Subcutaneous adipose tissue (tissue), 4 donors: ENCODE measurements around the gene DIPK1B. TPM values are rescaled to one million over a fixed set of nuclear protein-coding genes. Genes with fewer than 3 reads are reported as not detected.

Experiments
- CTCF ChIP-seq: fragments of 450-650 bp; IDR thresholded peaks from one replicate; pipeline ENCODE4 v1.5.1; 2016; ENCODE audit warnings: low read depth, mild to moderate bottlenecking, control low read depth, antibody characterized with exemption, moderate library complexity
- small RNA-seq: library from RNA; depleted of rRNA; stranded (forward); fragments of <200 nt; gene quantifications from one replicate; pipeline ENCODE3, GENCODE V24; 2016
- total RNA-seq, 4 donors: library from RNA; depleted of rRNA; stranded (reverse); fragments of >200 nt; gene quantifications; one replicate each; pipeline ENCODE4 v1.1.0, GENCODE V29; 2016

The DIPK1B gene
- total RNA-seq, 4 donors from 2014 or later: 1.9 to 7.9 (median 5.6) TPM

- TF ChIP-seq CTCF: no peak
Measured at GRCh38 chr9:136764301-136764891, 52.0 kb downstream of the DIPK1B start, which contains the start of gene LCN15. Gene LCN15, minus strand, starts transcription at chr9:136764518. Its CDS starts 30 bp downstream, at chr9:136764488.

- no peak for TF ChIP-seq CTCF
Measured at GRCh38 chr9:136765041-136765440, 52.7 kb downstream of the DIPK1B start.

DNA sequence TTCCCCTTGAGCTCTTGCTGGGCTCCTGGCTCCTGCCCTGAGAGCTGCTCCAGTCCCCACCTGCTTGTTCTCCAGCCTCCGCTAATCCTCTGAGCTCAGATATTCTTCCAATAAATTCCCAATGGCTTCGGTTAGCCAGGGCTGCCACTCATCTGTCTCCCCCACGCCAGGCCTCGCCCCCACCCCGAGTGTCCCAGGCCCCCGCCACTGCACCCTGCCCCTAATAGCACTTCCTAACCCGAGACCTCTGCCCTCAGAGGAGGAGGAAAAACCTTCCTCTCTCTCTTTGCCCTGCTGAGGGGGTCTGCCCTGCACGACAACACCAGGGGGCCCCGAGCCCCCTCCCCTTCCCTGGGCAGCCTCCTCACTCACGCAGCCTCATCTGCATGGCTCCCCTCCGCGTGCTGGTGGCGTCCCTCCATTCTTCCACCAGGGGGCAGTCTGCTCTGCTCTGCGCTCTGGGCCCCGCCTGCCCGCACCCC is 57.4 kb downstream of the DIPK1B start:
- TF ChIP-seq CTCF: no peak

DNA sequence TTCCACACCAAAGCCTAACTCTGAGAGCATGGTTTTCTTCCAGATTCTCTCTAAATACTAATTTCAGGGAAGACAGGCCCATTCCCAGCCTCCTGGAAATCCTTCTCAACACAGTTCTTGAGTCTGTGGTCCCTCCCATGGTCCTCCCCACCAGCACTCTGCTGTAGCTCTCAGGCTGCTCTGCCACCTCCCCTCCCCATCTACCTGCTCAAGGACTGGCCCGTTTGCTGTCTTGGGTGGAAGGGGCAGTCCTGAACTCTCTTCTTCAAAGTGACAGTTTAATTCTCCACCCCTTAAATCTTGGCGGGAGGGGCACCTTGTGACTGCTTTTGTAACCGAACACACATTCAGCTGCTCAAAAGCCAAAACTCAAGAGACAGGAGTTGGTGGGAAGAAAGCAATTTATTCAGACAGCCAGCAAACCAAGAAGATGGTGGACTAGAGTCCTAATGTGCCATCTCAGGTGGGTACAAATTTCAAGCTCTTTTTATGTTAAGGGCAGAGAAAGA is 59.6 kb downstream of the DIPK1B start:
- TF ChIP-seq CTCF: no peak

DNA sequence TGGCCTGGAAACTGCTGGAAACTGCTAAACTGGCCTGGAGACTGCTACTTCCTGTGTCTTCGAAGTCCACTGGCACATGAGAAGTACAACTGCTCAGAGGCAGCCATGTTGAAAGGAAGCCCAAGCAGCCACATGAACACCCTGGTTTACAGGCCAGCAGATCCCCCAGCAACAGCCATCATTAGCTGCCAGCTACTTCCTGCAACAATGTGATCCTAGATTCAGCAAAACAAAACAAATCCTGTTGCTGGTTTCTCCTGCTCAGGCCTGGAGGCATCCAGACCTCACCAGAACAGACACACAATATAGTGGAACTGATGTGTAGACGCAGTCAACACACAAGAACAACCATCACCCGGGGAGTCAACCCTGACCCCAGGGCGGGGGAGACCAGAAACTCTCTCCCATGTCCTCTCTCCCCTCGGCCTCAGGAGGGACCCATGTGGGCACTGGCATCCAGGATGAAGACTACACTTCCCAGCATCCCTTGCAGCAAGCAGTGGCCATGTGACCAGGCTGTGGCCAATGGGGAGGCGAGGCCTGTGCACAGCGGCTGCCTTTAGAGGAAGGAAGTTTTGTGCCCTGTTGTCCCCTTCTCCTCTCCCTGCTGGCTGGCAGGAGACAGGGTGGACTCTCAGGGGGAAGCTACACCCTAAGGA is 61.1 kb downstream of the DIPK1B start:
- no peak for TF ChIP-seq CTCF

Small RNA genes within 50 kb of the gene (small RNA-seq; reads per million reads assigned to genes)
- gene MIR126 (1,259 reads per million, percentile 99 among the genes with 10 or more reads in this experiment), gene MIR6722 (not detected)

Other genes with a start within 250 kb of the DIPK1B start
- 10 to 100 TPM; 39.0 to 65.4 (median 52.9) TPM for gene SEC16A, start 229.5 kb upstream of the DIPK1B start, total RNA-seq
- gene NOTCH1, start 166.5 kb upstream of the DIPK1B start, total RNA-seq: 10 to 100 TPM; 18.0 to 94.4 (median 21.3) TPM
- gene EGFL7, start 49.7 kb upstream of the DIPK1B start, total RNA-seq: 100 to 1,000 TPM in 2 of 4 donors, 10 to 100 TPM in 2; 47.6 to 161 (median 102) TPM
- gene AGPAT2, start 25.1 kb upstream of the DIPK1B start, total RNA-seq: 1,000 to 10,000 TPM in 1 of 4 donors, 100 to 1,000 TPM in 3; 300 to 1,989 (median 392) TPM
- gene LCN10, start 30.4 kb downstream of the DIPK1B start, total RNA-seq: 1 to 10 TPM in 3 of 4 donors, under 1 TPM in 1; 0.68 to 8.6 (median 3.8) TPM
- gene LCN6, start 36.0 kb downstream of the DIPK1B start, total RNA-seq: 10 to 100 TPM in 2 of 4 donors, 1 to 10 TPM in 2; 2.4 to 18.3 (median 7.9) TPM
- gene LCN8, start 45.7 kb downstream of the DIPK1B start, total RNA-seq: not detected
- not detected for gene LCN15, start 51.9 kb downstream of the DIPK1B start, total RNA-seq
- 10 to 100 TPM; 22.2 to 68.8 (median 54.4) TPM for gene TMEM141, start 78.8 kb downstream of the DIPK1B start, total RNA-seq
- gene CCDC183, start 83.8 kb downstream of the DIPK1B start, total RNA-seq: 1 to 10 TPM in 2 of 4 donors, under 1 TPM in 2; 0.51 to 2.4 (median 1.5) TPM
- gene RABL6, start 95.4 kb downstream of the DIPK1B start, total RNA-seq: 10 to 100 TPM; 29.4 to 78.2 (median 33.4) TPM
- 1 to 10 TPM in 1 of 4 donors, under 1 TPM in 3; 0.33 to 3.0 (median 0.48) TPM for gene AJM1, start 129.9 kb downstream of the DIPK1B start, total RNA-seq
- gene PHPT1, start 136.8 kb downstream of the DIPK1B start, total RNA-seq: 10 to 100 TPM; 31.8 to 56.6 (median 45.7) TPM
- gene MAMDC4, start 139.8 kb downstream of the DIPK1B start, total RNA-seq: 1 to 10 TPM in 2 of 4 donors, under 1 TPM in 1, not detected in 1; 0.68 to 1.5 (median 1.1) TPM
- 100 to 1,000 TPM; 187 to 332 (median 293) TPM for gene EDF1, start 153.7 kb downstream of the DIPK1B start, total RNA-seq
- 1 to 10 TPM; 2.9 to 7.7 (median 6.1) TPM for gene TRAF2, start 173.9 kb downstream of the DIPK1B start, total RNA-seq
- 100 to 1,000 TPM in 3 of 4 donors, 10 to 100 TPM in 1; 87.9 to 363 (median 126) TPM for gene FBXW5, start 232.2 kb downstream of the DIPK1B start, total RNA-seq
- 1 to 10 TPM in 1 of 4 donors, not detected in 3; 2.6 TPM for gene C8G, start 232.7 kb downstream of the DIPK1B start, total RNA-seq
- gene LCN12, start 239.7 kb downstream of the DIPK1B start, total RNA-seq: not detected